Astrocyte (in vitro differentiated cells and primary cell): ENCODE measurements around the gene MAPK12.

ENCODE experiments used
- EZH2 ChIP-seq: IDR thresholded peaks from 2 replicates; pipeline ENCODE4 v1.6.1; 2012; ENCODE audit warnings: mild to moderate bottlenecking, low read length, inconsistent platforms; ENCODE audit not compliant: insufficient read depth
- TF ChIP-seq, protein P1 (sequence below): IDR thresholded peaks from 2 replicates; pipeline ENCODE4 v1.5.1; 2011; ENCODE audit warnings: low read depth, mild to moderate bottlenecking, inconsistent platforms, low read length, moderate library complexity; ENCODE audit not compliant: insufficient read depth

DNA sequence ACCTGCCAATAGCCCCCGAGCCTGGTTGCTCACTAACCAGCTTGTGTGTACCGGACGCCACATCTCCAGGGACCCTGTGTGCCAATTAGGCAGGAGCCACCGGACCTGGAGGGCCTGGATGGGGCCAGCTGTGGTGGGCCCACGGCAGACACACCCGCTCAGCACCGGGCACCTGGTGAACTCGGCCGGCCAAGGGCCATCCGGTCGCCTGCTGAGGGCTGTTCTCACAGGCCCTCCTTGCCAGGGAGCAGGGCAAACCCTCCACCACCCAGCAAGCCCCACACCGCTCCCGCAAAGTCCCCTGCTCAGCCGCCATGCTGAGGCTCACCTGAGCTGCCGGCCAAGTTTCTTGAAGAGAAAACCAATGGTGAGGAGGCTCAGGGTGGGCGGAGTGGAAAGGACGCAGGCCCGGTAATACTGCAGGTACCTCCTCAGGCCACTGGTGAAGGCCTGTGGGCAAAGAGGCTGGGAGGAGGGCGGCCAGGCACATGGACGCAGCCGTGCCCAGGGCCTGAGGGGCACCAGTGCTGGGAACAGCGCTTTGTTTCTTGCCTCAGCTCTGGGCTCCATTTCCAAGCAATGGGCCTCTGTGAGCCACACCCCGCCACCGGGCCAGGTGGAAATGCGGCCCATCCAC, 33.8 kb downstream of the MAPK12 start:
- TF ChIP-seq, protein P1, sequence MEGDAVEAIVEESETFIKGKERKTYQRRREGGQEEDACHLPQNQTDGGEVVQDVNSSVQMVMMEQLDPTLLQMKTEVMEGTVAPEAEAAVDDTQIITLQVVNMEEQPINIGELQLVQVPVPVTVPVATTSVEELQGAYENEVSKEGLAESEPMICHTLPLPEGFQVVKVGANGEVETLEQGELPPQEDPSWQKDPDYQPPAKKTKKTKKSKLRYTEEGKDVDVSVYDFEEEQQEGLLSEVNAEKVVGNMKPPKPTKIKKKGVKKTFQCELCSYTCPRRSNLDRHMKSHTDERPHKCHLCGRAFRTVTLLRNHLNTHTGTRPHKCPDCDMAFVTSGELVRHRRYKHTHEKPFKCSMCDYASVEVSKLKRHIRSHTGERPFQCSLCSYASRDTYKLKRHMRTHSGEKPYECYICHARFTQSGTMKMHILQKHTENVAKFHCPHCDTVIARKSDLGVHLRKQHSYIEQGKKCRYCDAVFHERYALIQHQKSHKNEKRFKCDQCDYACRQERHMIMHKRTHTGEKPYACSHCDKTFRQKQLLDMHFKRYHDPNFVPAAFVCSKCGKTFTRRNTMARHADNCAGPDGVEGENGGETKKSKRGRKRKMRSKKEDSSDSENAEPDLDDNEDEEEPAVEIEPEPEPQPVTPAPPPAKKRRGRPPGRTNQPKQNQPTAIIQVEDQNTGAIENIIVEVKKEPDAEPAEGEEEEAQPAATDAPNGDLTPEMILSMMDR: no peak
- TF ChIP-seq EZH2: no peak
